HL-60 (cell line): Measurements from ENCODE around the gene FAM162A.

Experiments
- CTCF ChIP-seq: IDR thresholded peaks from one replicate; pipeline ENCODE4 v1.5.1; 2011; ENCODE audit warnings: low read length, control low read depth, inconsistent platforms; ENCODE audit not compliant: insufficient read depth
- GABPA ChIP-seq: IDR thresholded peaks from 2 replicates; pipeline ENCODE4 v1.6.1; 2012; ENCODE audit warnings: low read depth
- POLR2AphosphoS5 ChIP-seq: IDR thresholded peaks from 2 replicates; pipeline ENCODE4 v1.6.1; 2012; ENCODE audit warnings: low read depth

DNA sequence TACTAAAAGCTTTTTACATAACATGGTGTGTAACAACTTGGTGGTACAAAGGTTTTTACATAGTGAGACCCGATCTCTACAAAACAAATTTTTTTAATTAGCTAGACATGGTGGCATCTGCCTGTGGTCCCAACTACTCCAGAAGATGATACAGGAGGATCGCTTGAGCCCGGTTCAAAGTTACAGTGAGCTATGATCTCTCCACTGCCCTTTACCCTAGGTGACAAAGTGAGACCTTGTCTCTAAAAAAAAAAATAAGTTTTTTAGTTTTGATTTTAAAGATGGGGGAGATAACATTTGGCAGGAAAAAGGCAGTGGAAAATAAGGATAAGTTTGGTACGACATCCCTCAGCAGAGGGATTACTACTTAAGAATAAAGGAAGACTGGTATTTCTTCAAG, 5.9 kb downstream of the FAM162A start:
- TF ChIP-seq CTCF (no peak), POLR2AphosphoS5 (no peak), GABPA (no peak)
